Raji (cell line): Measurements from ENCODE around the gene TRIO.

Source experiments
- POLR2A ChIP-seq: IDR thresholded peaks from 2 replicates; pipeline ENCODE4 v1.6.1; 2011; ENCODE audit warnings: low read depth, low read length, control low read depth; ENCODE audit not compliant: insufficient read depth

TRIO gene

GRCh38 chr5:14240359-14240758, 97.2 kb downstream of the TRIO start:
- no peak for TF ChIP-seq POLR2A

DNA sequence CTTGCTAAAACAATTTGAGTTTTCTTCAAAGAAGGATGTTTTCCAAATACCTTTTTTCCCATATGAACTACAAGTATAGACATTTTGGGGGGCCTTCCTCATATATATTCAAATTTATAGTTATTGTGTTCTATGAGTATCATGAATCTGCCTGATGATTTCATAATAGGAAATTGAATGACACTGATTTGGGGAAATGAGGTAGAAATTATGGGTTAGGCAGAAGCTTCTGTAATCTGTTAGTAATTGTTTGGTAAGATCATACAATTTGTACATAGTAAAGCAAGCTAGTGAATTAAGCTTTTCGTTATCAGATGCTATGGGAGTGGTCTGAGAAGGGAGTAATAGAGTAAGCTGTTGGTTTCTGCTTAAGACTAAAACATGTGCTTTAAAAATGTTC, 98.0 kb downstream of the TRIO start:
- no peak for TF ChIP-seq POLR2A

- no peak for TF ChIP-seq POLR2A
Observed at GRCh38 chr5:14242447-14242846, 99.3 kb downstream of the TRIO start.

DNA sequence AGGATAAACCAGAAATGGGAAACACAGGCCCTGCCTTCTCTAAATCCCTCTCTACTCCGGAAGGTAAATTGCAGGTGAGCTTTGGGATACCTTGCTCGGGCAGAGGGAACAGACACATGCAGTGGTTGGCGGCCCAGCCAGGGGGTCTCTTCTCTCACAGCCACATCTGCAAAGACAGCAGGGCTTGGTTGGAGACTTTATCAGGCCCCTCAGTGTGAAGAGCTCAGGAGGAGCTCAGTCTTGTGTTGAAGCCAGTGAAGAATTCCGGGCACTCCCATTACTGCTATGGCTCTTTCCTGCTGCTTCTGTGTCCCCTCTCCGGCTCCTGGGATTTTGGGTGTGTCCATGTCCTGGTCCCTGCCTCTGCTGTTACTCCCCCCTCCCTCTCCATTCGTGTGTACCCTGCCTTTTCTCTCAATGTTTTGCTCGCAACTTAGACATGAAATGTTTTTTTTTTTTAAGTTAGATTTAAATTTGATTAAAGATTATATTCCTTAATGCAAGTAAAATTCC, 99.8 kb downstream of the TRIO start:
- no peak for TF ChIP-seq POLR2A

DNA sequence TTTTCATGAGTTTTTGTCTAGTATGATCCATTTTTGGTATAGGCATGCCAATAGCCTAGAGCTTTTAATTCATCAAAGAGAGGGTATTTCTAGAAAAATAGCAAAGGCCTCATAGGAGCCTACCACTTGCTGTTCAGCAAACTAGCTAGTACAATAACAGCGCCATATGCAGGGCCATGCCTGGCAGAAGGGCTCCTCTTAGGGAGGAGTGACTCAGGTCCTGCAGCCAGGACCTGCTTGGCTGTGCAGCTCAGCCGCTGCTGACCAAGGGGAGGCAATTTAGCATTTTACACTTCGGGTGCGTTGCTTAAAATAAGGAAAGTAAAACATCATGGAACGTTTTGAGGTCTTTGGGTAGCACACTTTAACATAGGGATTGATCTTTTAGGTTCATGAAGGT, 100.6 kb downstream of the TRIO start:
- no peak for TF ChIP-seq POLR2A

DNA sequence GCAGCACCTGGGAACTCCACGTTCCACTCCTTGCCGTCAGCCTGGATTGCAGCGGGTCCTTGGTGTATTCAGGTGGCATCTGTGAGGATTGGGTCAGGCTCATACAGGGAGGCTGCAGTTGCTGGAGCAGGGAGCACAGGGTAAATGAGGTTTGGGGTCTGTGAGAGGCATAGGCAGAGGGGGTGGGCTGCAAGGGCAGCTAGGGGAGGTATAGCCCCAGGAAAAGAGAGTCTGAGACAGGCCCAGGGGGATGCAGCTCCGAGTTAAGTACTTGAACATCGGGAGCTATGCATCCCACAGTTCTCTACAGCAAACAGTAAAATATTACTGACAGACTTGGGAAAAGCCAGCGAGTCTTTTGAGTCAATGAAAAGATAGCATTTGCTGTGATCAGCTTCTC, 101.6 kb downstream of the TRIO start:
- no peak for TF ChIP-seq POLR2A

GRCh38 chr5:14245132-14245925, 102.2 kb downstream of the TRIO start:
- no peak for TF ChIP-seq POLR2A

GRCh38 chr5:14246350-14247053, 103.4 kb downstream of the TRIO start:
- no peak for TF ChIP-seq POLR2A

DNA sequence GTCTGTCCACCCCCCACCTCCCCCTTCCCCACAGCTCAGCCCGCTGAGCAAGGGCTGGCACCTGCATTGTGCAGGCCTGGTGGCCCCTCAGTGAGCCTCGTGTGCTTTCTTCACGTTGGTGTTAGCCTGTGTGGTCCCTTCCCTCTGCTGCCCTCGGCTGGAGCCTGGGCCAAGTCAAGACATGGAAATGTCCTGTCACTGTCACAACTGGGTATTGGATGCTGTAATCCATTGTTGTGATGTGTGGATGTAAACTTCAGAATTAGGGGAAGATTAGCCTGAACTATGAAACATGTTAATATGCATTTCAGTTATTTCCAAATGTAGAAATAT, 103.9 kb downstream of the TRIO start:
- TF ChIP-seq POLR2A = no peak

DNA sequence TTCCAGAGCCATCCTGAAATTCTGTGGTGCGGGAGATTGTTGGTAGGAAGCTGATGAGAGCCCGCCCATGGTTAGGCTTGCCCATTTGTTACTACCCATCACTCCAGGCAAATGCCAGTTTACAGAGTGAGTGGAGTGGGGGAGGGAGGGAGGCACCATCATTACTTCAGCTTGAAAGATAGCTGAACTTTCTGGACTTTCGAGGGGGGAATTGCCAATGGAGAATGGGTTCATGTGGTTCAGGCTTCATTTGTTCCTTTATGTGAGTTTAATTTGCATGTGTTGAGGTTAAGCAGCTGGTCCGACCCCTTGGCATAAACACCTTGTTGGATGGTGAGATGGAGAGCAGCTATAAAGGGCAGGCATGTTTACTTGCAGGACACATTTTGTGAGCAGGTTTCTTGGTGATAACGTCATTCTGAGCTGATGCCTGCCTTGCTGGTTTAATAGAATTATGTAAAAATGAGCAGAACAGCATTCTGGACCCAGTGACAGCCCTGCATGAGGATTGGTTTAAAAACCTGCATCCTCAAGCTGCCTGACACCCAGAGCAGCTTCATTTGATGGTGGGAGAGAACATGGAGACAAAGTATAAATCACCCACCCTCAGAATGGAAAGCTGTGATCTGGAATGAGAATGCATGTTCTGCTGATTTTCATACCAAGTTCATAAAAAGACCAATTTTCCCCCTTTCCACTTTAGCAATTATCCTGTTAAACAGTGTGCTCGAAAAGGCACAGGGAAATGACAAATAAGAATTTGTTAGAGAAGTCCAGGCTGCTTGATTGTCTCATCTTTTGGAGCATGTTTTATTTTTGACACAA, 106.3 kb downstream of the TRIO start:
- TF ChIP-seq POLR2A = no peak

DNA sequence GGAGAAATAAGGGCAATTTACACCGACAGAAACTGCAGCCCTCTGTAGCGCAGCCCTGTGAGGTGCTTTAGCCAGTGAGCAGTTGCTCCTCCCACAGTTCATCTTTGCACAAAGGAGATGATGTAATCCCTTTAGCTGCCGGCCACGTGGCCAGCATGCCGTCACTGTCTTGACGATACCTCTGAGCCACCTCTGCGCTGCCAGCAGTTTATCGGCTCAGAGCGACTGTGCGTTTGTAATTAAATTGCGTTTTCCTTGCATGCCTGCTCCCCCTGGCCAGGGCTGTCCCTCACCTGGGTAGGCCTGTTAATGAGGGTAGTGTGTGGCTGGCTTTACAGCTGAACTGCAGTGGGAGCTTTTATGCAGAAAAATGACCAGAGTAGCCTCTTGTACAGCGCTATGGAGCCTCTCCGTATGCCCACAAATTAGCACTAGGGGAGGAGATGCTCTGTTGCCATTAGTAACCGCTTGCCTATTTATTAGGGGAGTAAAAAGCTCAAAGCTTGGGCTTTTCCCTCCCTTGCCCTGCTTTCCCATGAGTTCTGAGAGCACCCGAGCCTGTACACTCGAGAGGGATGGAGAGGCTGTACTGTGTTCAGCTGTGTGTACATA, 107.0 kb downstream of the TRIO start:
- TF ChIP-seq POLR2A = no peak

GRCh38 chr5:14250748-14251701, 107.9 kb downstream of the TRIO start:
- TF ChIP-seq POLR2A = no peak

DNA sequence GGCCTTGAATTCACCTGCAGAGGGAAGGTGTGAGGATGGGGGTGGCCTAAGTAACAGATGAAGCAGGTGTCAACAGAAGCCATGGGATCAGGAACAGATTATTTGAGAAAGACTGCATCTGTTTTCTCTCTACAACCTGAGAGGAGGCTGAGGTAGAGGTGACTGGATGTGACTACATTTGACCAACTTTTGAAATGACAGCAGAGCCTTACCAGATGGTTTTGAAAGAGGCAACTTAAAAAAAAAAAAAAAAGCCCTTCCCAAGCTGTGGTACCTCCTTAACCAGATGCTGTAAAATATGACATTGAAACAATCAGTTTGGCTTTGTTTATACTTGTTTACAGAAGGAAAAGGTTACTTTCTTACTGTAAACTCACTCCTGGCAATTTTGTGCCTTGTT, 108.6 kb downstream of the TRIO start:
- TF ChIP-seq POLR2A = no peak

DNA sequence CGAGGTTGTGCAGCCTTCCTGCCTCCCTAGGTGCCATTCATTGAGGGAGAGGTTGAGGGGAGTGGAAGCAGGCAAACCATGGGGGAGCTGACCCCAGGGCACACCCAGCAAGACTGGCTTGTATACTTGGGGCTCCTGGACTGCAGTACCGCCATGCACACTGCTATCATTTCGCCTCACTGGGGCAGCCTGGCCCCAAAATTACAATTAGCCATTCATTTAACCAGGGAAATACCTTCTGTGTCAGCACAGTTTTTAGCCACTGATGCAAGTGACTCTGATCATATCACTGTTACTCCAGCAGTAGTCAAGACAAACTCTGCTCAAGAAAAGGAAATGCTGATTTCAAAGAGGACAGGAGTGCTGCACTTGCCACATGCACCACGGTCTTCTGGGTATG, 109.7 kb downstream of the TRIO start:
- TF ChIP-seq POLR2A = no peak

DNA sequence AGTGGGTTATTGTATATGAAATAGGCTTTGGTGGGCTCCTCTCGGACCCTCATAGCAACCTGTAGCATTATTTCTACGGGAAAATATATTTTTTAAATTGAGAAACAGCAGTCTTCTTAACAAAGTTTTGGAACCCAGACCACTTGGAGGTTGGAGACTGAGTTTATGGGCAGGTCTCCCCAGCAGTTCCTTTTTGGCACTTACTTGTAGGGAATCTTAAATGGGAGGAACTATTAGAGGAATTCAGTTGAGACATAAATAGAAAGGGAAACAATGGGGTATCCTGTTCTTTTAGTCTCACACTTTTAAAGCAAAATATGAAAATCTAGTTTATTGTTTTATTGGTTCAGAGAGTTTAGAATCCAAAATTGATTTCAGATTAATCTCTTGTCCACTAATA, 111.5 kb downstream of the TRIO start:
- TF ChIP-seq POLR2A = no peak
